Stimulated activated naive CD4-positive, alpha-beta T cell (primary cell): Measurements from ENCODE around the gene CEP57L1.
A peak's percentile ranks its signal among the peaks of the same experiment; 100 is the strongest.
"Not testable (repeated sequence)": the region's sequence is repeated elsewhere in the genome, so short reads cannot be mapped to it uniquely, and the experiment has no call there.

Experiments used
- DNase-seq, 6 experiments: peaks; one replicate each; lab custom pipeline; 2025; lab: John Stamatoyannopoulos, UW

CEP57L1 gene

DNA sequence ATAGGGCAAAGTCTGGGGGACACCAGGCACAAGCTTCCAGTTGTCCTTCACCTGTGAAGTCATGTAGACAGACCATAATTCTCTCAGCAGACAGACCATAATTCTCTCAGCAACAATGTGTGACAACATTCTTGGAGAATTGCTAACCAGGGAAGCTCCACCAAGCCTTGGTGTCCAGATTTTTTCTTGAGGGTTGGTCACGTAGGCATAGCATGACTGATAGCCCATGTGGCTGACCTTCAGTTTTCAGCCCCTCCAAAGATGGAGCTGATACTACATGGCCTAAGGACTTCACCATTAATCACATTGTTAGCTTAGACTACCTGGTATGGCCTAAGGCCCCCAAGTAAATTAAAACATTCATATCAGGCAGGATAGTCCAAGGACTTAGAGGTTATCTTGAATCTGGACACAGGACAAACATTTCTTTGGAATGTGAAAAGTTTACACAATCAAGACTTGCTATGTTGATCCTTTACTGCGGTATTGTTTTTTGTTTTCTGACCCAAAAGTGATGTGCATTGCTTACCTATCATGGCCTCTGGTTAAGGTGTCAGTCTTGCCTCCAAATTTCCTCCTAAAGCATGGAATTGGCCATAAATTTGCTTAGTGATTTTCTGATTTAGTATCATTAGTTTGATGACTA lies 76.9 kb downstream of the CEP57L1 start:
- no peak for DNase-seq

DNA sequence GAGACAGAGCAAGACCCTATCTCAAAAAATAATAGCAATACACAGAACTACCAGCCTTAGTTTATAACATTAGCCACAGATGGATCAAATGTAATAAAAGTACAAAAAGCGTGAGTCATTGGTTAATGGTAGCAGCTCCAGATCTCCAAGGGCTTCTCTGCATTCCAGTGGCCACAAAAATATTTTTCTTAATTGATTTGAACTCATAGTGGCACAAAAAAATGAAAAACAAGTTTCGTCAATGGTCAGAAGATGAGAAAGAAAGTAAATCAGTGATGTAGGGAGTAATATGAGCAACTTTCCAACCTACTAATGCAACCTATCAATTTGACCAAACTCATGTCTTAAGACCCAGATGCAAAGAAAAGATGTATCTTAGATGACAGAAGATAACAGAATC lies 79.6 kb downstream of the CEP57L1 start:
- no peak for DNase-seq

DNA sequence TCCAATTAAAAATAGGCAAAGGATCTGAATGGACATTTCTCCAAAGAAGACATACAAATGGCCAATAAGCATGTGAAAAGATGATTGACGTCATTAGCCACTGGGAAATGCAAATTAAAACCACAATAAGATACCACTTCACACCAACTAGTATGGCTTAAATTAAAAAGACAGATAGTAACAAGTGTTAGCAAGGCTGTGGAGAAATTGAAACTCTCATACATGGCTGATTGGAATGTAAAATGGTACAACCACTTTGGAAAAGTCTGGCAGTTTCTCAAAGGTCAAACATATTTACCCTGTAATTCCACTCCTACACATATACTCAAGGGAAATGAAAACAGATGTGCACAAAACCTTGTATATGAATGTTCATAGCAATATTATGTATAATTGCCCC lies 83.6 kb downstream of the CEP57L1 start:
- no peak for DNase-seq

DNA sequence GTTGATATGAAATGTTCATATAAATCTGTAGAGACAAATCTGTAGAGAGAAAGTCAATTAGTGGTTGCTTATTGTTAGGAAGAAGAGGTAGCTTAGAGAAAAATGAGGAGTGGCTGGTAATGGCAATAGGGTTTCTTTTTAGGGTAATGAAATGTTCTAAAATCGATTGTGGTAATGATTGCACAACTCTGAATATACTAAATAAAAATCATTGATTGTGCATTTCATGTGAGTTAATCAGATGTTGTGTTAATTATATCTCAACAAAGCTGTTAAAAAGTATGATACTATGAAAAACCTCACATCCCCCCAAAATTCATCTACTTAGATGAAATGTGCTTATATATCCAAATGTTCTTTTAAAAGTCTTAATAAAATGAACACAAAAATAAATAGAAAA lies 84.2 kb downstream of the CEP57L1 start:
- no peak for DNase-seq

DNA sequence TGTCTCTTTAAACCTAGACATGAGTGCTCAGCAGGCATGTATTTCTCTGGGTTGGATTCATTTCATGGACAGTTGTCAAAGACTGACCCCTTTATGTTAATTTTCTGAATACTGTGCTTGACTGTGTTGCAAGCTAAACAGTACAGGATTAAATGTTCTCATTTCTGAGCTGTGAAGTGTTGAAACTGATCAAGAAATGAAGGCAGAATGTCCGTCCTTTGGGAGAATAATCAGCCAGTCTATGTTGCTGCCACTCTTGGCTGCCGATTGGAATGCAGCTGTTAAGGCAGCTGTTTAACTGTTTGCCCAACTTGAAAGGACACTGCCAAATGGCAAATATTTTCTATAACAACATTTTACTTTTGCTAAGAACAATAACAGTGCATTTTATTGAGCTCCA lies 87.3 kb downstream of the CEP57L1 start:
- no peak for DNase-seq

DNA sequence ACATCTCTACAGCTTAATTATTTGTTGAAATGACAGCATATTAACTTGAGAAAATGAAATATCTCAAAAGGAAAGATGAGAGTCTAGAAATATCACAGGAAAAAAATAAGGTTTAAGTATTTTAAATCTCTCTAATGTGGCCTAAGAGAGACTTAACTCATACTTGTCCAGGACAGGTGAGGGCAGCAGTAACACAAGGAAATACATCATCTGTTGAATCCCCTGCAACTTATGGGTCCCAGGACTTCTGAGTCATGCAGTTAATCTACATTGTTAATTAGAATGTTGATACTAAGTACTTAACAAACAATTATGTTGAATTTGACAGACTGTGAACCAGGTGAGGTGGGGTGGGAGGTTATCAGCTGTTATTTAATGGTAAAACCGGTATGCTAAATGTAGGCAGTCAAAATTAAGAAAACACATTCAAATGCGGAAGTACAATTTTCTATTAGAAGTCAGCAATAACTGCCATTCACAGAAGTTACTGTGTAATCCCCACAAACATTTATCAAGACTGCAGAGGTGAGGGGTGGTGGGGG lies 87.9 kb downstream of the CEP57L1 start:
- no peak for DNase-seq

DNA sequence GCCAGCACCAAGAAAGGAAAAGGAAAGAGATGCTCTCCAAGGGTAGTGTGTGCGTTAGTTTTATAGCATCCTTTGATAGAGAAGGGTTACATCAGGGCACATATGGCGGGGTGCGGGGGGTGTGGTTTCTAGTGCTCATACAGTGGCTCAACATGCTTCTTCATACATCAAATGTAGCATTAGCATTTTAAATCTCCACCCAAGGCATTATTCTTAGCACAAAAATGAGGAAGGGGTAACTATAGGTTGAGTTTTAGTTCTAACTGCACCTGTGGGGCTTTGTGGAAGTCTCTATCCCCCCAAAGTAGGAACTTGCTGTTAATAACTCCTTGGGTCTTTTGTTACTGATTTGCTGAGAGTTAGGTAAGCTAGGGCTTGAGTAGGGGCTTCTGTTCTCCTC lies 89.3 kb downstream of the CEP57L1 start:
- no peak for DNase-seq

DNA sequence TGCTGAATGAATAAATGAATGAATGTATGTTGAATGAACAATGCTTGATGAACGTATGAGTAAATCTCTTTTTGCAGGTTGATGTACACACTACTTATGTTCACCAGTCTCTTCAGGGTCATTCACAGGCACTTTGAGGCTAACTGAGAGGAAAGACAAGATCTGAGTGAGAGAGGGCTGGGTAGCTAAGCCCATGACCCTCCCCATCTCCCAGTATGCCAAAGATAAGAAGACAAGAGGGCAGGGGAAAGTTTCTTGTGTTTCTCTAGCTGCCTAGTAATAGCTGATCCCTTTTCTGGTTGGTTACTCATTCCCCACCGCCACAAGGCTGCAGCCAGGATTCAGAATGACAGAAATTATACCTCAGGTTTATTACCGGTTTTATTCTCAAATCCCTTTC lies 90.7 kb downstream of the CEP57L1 start:
- no peak for DNase-seq

DNA sequence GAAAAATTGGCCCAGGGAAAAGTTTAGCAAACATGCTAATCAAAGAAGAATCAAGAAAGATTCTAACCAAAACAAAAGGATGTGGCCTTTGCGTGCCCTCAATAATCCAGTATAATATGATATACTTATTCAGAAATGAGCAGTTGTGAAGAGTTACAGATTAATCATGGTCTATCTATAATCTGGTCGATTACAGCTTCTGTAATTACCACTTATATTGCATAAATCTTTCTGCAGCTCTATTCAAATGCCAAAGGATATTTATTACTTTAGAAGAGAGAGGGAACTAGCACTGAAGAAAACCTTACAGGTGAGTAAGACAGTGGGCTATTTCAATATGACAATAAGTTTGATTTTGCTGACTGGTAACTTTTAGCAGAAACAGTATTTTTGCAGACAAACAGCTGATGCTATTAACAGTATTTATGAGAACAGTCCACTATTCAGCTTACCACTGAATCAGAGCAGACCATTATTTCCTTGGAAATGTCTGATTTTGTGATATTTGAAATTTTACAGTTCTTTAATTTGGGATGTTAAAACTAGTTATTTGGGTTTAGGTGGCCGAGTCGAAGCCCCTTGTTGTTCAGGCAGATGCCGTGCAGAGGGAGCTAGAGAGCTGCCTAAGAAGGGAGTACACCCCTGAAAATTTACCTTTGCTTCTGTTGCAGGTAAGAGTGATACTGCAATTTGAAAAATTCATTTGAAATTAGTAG lies 92.2 kb downstream of the CEP57L1 start:
- DNase-seq, result peak; percentile 21 to 67 (median 40)

DNA sequence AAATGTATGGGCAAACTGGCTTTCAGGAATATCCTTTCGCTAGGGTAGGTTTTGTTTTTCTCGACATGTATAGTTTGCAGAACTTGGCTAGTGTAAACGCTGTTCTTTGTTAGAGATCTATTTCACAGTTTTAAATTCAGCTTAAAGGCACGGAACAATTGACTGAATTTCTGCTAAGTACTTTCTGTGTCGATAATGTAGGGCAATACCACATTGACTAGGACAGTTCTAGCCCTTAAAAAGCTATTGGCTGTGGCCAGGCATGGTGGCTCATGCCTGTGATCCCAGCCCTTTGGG lies 92.8 kb downstream of the CEP57L1 start:
- no peak for DNase-seq

DNA sequence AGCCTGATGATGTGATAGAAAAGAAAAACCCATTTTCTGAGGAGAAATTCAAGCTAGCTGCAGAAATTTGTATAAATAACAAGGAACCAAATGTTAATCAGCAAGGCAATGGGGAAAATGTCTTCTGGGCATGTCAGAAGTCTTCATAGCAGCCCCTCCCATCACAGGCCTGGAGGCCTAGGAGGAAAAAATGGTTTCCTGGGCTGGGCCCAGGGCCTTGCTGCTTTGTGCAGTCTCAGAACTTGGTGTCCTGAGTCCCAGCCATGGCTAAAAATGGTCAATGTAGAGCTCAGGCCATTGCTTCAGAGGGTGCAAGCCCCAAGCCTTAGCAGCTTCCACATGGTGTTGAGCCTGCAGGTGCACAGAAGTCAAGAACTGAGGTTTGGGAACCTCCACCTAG lies 96.1 kb downstream of the CEP57L1 start:
- not testable (repeated sequence) for DNase-seq

DNA sequence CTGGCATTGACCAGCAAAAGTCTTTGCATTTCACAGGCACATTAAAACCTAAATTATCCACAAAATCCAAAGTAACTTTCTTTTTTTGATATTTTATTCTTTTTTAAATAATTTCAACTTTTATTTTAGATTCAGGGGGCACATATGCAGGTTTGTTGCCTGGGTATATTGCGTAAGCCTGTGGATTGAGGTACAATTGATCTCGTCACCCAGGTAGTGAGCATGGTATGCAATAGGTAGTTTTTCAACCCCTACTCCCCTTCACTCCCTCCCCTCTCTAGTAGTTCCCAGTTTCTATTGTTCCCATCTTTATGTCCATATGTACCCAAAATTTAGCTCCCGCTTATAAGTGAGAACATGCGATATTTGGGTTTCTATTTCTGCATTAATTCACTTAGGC lies 97.6 kb downstream of the CEP57L1 start:
- no peak for DNase-seq

DNA sequence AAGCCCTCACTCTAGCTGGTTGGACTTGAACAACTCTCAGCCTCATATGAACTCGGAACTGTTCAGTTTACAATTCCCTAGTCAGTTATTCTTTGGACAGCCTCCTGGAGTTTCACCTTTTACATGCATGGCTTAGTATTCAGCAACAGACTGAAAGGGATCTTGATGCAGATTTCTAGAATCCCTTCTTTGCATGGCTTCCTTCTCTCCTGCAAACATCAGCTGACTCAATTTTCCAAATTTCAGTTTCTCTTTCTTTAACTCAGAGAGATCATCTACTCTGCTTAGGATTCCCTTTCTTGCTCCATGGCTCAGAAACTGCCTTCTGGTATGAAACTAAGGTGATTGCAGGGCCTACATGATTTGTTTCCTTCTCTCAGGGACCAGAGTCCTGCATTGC lies 99.6 kb downstream of the CEP57L1 start:
- no peak for DNase-seq

DNA sequence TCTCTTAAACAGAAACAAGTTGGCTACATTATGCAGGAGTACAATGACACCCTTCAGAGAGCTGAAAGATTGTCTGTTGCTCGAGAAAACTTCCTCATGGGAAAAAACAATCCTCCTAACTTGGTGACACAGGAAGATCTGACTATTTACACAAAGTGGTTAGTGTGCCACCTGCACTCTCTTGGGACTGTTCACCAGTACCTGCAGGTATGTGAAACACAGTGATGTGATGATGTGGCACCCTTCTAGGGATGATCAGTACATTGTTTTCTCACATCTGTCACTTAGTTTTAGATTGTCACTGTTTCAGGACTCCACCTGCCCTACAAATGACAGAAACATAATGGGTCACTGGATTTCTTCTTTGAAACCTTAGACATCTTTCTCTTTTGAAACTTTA lies 101.8 kb downstream of the CEP57L1 start:
- no peak for DNase-seq

DNA sequence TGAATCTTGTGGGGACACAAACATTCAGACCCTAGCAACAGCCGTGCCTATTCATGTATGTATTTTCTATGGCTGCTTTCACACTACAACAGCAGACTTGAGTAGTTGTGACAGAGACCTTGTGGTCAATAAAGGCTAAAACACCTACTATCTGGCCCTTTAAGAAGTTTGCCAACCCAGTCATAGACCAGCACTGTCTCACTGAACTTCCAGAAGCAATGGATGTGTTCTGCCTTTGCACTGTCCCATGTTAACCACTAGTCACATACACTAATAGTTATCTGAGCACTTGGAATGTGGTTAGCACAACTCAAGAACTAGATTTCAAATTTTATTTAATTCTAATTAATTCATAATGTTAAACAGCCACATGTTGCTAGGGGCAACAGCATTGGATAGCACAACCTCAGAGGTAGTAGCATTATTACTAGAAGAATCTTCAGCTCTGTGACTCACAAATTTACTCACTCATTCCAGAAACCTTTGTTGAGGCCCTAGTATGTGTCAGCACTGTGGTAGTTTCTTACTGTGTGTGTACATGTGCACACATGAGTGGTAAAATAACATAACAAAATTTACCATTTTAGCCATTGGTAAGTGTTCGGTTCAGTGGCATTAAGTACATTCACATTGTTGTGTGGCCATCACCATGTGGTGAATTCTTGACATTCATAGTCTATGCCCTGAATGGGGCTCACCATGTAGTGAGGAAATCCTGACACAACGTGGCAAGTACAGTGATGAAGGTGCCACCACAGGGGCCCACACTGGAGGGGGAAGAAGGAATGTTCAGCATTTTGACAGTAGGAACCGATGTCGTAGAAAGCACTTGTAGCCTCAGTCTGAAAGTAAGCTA lies 107.3 kb downstream of the CEP57L1 start:
- no peak for DNase-seq

DNA sequence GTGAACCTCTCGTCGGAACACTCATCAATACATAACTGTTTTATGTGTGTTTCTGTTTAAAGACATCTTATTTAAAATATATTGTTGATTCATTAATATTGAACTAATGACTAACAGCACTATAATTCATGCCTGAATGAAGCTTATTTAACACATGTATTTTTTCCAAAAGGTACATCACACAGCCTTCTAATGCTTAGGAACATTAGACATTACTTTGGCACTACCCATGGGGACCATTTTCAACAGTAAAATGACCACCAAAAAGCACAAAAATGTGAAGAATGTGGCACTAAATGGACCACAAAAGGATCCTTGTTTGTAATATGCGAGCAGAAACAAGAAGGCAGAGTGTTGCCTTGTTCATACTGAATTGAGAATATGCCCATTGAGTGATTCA lies 109.2 kb downstream of the CEP57L1 start:
- no peak for DNase-seq

DNA sequence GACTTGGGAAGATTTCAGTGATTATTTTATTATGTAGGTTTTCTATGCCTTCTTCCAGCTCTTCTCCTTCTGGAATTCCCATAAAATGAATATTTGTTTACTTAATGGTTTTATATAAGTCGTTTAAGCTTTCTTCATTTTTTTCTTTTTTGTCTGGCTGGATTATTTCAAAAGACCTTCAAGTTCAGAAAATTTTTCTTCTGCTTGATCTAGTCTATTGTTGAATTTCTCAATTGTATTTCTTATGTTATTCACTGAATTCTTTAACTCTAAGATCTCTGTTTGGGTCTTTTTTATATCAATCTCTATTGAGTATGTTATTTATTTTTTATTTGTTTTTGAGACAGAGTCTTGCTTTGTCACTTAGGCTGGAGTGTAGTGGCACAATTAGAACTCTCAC lies 117.4 kb downstream of the CEP57L1 start:
- no peak for DNase-seq
